ENCODE results near the gene DLG2. TPM values are rescaled to one million over a fixed set of nuclear protein-coding genes. Genes with fewer than 3 reads are reported as not detected.

The DLG2 gene
- total RNA-seq, 3 donors from 2014 or later = 4.3 to 12.3 (median 6.9) TPM

DNA sequence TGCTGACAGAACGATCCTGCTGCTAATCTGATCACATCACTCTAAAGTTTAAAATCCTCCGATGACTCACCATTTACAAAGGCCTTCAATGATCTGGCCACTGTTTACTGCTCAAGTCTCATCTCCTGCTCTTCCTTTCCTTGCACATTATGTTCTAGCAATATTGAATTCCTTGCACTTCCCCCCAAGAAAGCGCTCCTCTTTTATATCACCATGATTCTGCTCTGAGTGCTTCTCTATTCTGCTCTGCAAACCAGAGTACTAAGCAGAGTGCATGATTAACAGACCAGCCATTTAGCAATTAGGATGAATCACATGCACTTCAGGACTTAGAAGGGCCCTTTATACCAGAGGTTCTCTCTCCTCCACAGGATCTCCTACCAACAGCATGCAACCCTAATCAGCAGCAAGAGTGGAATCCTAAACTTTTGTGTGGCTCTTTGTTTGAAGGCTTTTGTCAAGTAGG lies 1218.2 kb downstream of the DLG2 start:
- Histone ChIP-seq H3K4me1 (no peaks in the 10 kb centered on the region), H3K9me3 (no peaks in the 10 kb centered on the region), H3K27ac (no peak overlapping the region), H3K36me3 (no peaks in the 10 kb centered on the region), H3K27me3 (no peaks in the 10 kb centered on the region), H3K4me3 (no peak overlapping the region)
- TF ChIP-seq POLR2AphosphoS5 (IDR thresholded peaks at IDR 0.05) = no peak
- TF ChIP-seq POLR2A (IDR thresholded peaks at IDR 0.05) = no peak
- TF ChIP-seq, protein P1, sequence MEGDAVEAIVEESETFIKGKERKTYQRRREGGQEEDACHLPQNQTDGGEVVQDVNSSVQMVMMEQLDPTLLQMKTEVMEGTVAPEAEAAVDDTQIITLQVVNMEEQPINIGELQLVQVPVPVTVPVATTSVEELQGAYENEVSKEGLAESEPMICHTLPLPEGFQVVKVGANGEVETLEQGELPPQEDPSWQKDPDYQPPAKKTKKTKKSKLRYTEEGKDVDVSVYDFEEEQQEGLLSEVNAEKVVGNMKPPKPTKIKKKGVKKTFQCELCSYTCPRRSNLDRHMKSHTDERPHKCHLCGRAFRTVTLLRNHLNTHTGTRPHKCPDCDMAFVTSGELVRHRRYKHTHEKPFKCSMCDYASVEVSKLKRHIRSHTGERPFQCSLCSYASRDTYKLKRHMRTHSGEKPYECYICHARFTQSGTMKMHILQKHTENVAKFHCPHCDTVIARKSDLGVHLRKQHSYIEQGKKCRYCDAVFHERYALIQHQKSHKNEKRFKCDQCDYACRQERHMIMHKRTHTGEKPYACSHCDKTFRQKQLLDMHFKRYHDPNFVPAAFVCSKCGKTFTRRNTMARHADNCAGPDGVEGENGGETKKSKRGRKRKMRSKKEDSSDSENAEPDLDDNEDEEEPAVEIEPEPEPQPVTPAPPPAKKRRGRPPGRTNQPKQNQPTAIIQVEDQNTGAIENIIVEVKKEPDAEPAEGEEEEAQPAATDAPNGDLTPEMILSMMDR (IDR thresholded peaks at IDR 0.05) = no peak
- no peak for DNase-seq (ENCODE audit: low spot score in 2 of 2)
- intact Hi-C loops (cut with DNase I; ENCODE audit: low total_unique reads) = no loop called here

DNA sequence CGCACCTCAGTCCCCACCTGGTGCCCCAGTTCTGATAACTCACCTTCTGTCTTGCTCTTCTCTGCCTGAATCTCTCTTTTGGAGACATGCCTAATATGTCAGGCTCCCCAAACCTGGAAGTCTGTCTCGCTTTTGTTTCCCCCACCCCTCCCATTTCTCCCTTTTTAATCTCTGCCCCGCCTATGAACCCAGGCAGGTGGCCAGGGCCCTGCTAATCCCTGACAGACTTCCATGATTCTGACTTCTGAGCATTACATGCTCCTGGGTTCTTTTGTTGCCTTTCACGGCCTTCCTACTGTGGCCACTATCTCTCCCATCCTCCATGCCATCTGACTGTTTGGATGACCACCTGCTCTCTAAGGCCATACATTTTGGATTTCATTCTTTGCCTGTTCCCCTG lies 1220.1 kb downstream of the DLG2 start:
- H3K9me3 ChIP-seq = no peaks in the 10 kb centered on the region
- intact Hi-C loops (cut with DNase I; ENCODE audit: low total_unique reads) = no loop called here

DNA sequence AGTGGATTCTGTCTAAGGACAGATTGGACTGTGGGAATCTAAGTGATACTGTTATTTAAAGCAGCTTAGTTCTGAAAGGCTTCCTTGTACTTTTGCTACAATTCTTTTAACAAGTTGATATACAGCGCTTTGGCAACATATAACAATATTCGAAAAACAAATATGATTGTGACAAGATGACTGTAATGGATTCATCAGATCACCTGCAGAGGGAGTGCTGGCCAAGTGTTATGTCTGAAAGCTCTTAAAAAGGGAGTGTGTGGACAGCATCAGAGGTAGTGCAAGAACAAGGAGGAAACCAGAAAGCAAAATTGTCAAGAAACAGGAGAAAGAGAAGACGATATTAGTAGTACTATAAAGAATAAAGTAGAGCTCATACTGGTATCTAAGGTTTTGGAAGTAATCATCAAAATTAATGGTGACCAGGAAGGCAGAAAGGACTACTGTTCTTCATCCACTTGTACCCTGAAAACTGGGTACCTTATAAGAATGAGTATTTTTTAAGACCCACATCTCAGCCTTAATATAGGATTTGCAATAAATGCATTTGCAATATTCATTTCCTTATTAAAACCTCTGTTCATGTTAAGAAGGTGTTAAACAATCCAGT lies 1229.0 kb downstream of the DLG2 start:
- DNase-seq (ENCODE audit: low spot score in 2 of 2) = no peak
- Histone ChIP-seq H3K36me3 (no peaks in the 10 kb centered on the region), H3K27ac (no peak overlapping the region), H3K27me3 (no peaks in the 10 kb centered on the region), H3K4me1 (no peaks in the 10 kb centered on the region), H3K9me3 (no peaks in the 10 kb centered on the region), H3K4me3 (no peak overlapping the region)
- intact Hi-C loops (cut with DNase I; ENCODE audit: low total_unique reads) = no loop called here
- no peak for TF ChIP-seq POLR2A (IDR thresholded peaks at IDR 0.05)
- TF ChIP-seq, protein P1 (IDR thresholded peaks at IDR 0.05) = peak in 1 of 3 donors; percentile 9

More for the DNA sequence above, 1220.1 kb downstream of the DLG2 start:
- no peak for DNase-seq (ENCODE audit: low spot score in 2 of 2)
- H3K36me3 ChIP-seq = no peaks in the 10 kb centered on the region
- no peaks in the 10 kb centered on the region for H3K4me1 ChIP-seq
- H3K27me3 ChIP-seq = no peaks in the 10 kb centered on the region
- H3K27ac ChIP-seq = no peak overlapping the region
- H3K4me3 ChIP-seq = no peak overlapping the region
- TF ChIP-seq, protein P1 (IDR thresholded peaks at IDR 0.05) = no peak
- TF ChIP-seq POLR2AphosphoS5 (IDR thresholded peaks at IDR 0.05) = no peak
- TF ChIP-seq POLR2A (IDR thresholded peaks at IDR 0.05) = no peak

DNA sequence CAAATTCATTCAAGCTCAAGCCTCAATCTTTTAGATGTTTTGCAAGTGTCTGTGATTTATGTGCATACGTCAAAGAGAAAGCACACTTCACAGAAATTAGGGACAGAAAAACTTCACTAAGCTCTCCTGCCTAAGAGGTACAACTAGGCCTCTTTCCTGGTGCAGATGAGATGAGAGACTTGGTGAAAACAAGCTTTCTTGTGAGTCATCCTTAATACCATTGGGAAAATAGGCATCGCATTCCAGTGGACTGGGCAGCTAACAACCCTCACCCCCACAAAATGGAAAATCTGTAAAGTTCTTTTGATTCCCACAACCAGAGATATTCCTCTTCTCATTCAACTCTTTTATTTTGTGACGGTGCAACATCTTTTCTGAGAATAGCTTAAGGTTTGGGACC lies 1230.6 kb downstream of the DLG2 start:
- intact Hi-C loops (cut with DNase I; ENCODE audit: low total_unique reads) = no loop called here
- TF ChIP-seq POLR2AphosphoS5 (IDR thresholded peaks at IDR 0.05) (no peak), POLR2A (IDR thresholded peaks at IDR 0.05) (no peak)
- TF ChIP-seq, protein P1 (IDR thresholded peaks at IDR 0.05) = no peak
- H3K27ac ChIP-seq = no peak overlapping the region
- no peaks in the 10 kb centered on the region for H3K4me1 ChIP-seq
- no peaks in the 10 kb centered on the region for H3K36me3 ChIP-seq
- no peaks in the 10 kb centered on the region for H3K27me3 ChIP-seq
- no peaks in the 10 kb centered on the region for H3K9me3 ChIP-seq
- no peak overlapping the region for H3K4me3 ChIP-seq
- DNase-seq (ENCODE audit: low spot score in 2 of 2) = no peak

DNA sequence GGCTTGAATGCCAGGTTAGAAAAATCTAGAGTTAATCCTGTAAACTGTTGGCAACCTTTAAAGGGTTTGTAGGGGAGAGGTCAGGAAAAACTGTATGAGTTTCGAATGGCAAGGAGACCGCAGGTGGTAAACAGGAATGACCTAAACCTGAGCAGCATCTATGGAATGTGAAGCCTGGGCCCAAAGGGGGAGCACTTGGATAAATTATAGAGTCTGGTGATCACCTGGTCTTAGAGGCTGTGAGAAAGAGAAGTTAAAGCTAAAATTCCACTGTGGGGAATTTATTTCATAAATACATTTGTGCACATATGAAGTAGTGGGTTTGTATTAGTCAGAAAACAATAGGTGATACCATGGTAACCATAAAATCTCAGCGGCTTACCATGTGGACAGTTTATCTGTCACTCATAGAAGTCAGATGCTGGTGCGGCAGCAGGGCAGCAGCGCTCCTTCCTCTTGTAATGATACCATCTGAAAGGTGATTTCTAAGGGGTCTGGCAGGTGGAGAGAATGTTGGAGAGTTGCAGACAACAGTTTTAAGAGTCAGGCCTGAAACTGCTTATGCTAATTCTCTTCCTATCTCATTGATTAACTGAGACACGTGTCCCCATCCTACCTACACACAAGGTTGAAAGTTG lies 1236.6 kb downstream of the DLG2 start:
- Histone ChIP-seq H3K4me3 (no peak overlapping the region), H3K27me3 (no peaks in the 10 kb centered on the region), H3K36me3 (no peaks in the 10 kb centered on the region), H3K9me3 (no peaks in the 10 kb centered on the region), H3K27ac (no peak overlapping the region), H3K4me1 (no peaks in the 10 kb centered on the region)
- no peak for DNase-seq (ENCODE audit: low spot score in 2 of 2)
- no peak for TF ChIP-seq POLR2A (IDR thresholded peaks at IDR 0.05)
- no peak for TF ChIP-seq POLR2AphosphoS5 (IDR thresholded peaks at IDR 0.05)
- TF ChIP-seq, protein P1 (IDR thresholded peaks at IDR 0.05) = no peak
- intact Hi-C loops (cut with DNase I; ENCODE audit: low total_unique reads) = no loop called here
